NCI-H187 (cell line): Measurements from ENCODE around the gene MCU.
"Not testable (repeated sequence)": the region's sequence is repeated elsewhere in the genome, so short reads cannot be mapped to it uniquely, and the experiment has no call there.

Experiments
- DNase-seq, 2 experiments: peaks; one replicate each; lab custom pipeline; 2025; lab: John Stamatoyannopoulos, UW

MCU gene

GRCh38 chr10:72899545-72899944, 207.6 kb downstream of the MCU start:
- no peak for DNase-seq

- DNase-seq, result not testable (repeated sequence)
These were observed 212.1 kb downstream of the MCU start for GRCh38 chr10:72903941-72904446.

GRCh38 chr10:72904806-72905205, 212.9 kb downstream of the MCU start:
- DNase-seq, result no peak

- DNase-seq, result no peak
These were observed 214.5 kb downstream of the MCU start for GRCh38 chr10:72906446-72906845.

- no peak for DNase-seq
These were observed 218.8 kb downstream of the MCU start for GRCh38 chr10:72910705-72911104.

GRCh38 chr10:72911758-72912157, 219.8 kb downstream of the MCU start:
- DNase-seq, result no peak

- no peak for DNase-seq
These were observed 220.8 kb downstream of the MCU start for GRCh38 chr10:72912736-72913135.

- no peak for DNase-seq
These were observed 221.3 kb downstream of the MCU start for GRCh38 chr10:72913287-72913686.

GRCh38 chr10:72917201-72917600, 225.3 kb downstream of the MCU start:
- not testable (repeated sequence) for DNase-seq

GRCh38 chr10:72917803-72918332, 225.9 kb downstream of the MCU start:
- DNase-seq, result not testable (repeated sequence)

- no peak for DNase-seq
These were observed 226.4 kb downstream of the MCU start for GRCh38 chr10:72918352-72918751.

- DNase-seq, result not testable (repeated sequence)
These were observed 229.3 kb downstream of the MCU start for GRCh38 chr10:72921147-72921683.

GRCh38 chr10:72924351-72924750, 232.4 kb downstream of the MCU start:
- DNase-seq, result no peak

- no peak for DNase-seq
These were observed 234.1 kb downstream of the MCU start for GRCh38 chr10:72925951-72926465.

- DNase-seq, result no peak
These were observed 235.5 kb downstream of the MCU start for GRCh38 chr10:72927485-72927884.

GRCh38 chr10:72928798-72929197, 236.9 kb downstream of the MCU start:
- no peak for DNase-seq

- no peak for DNase-seq
These were observed 238.3 kb downstream of the MCU start for GRCh38 chr10:72930276-72930675.

GRCh38 chr10:72932259-72933015, 240.5 kb downstream of the MCU start:
- DNase-seq, result no peak

GRCh38 chr10:72935361-72935760, 243.4 kb downstream of the MCU start:
- DNase-seq, result no peak
